GM08714 (cell line): ENCODE results near the gene MGST1.
"Not testable (repeated sequence)": the region's sequence is repeated elsewhere in the genome, so short reads cannot be mapped to it uniquely, and the experiment has no call there.

ENCODE experiments used
- H3K4me3 ChIP-seq: fragments of 200-500 bp; sonication (Bioruptor generic); 2 replicates; pipeline ENCODE4 v1.5.1; 2014; ENCODE audit warnings: mild to moderate bottlenecking, low read length, inconsistent platforms
- ZNF274 ChIP-seq: IDR thresholded peaks from 2 replicates; pipeline ENCODE4 v1.6.1; 2012; ENCODE audit warnings: mild to moderate bottlenecking, low read depth, low read length

MGST1 gene

GRCh38 chr12:16384732-16385131 lies 37.3 kb downstream of the MGST1 start:
- TF ChIP-seq ZNF274, result no peak

GRCh38 chr12:16385782-16386646 lies 38.6 kb downstream of the MGST1 start:
- H3K4me3 ChIP-seq, result no peak overlapping the region
- TF ChIP-seq ZNF274, result no peak

More at GRCh38 chr12:16384732-16385131, 37.3 kb downstream of the MGST1 start:
- H3K4me3 ChIP-seq, result no peak overlapping the region

DNA sequence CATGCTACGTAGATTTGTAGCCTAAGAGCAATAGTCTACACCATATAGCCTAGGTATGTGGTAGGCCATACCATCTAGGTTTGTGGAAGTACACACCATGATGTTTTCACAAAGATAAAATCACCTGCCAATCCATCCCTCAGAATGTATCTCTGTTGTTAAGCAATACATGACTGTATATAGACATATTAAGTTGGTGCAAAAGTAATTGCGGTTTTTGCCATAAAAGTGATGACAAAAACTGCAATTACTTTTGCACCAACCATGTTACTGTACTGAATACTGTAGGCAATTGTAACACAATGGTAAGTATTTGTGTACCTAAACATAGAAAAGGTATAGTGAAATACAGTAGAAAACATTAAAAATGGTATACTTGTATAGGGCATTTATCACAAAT lies 40.5 kb downstream of the MGST1 start:
- TF ChIP-seq ZNF274, result no peak
- H3K4me3 ChIP-seq, result no peak overlapping the region

DNA sequence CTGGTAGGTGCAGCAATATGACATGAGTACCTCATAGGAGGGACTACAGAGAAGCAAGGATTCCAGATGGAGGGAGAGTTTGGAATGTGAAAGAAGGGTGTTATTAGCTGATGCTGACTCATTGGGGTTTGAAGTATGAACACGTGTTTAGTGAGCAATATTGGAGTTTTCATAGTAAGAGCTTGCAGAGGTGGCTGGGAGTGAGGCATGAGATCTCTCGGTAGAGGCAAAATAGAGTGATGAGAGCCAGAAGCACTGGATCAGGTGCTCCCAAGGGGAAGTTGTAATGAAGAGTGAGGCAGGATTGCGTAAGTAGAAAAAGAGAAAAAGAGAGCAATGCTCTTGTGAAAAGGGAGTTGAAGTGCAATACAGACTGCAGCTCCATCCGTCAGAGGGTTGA lies 42.1 kb downstream of the MGST1 start:
- no peak overlapping the region for H3K4me3 ChIP-seq
- no peak for TF ChIP-seq ZNF274

- no peak for TF ChIP-seq ZNF274
- H3K4me3 ChIP-seq, result no peak overlapping the region
Measured at GRCh38 chr12:16392846-16393535, 45.5 kb downstream of the MGST1 start.

- no peak for TF ChIP-seq ZNF274
Measured at GRCh38 chr12:16399101-16399500, 51.7 kb downstream of the MGST1 start.

DNA sequence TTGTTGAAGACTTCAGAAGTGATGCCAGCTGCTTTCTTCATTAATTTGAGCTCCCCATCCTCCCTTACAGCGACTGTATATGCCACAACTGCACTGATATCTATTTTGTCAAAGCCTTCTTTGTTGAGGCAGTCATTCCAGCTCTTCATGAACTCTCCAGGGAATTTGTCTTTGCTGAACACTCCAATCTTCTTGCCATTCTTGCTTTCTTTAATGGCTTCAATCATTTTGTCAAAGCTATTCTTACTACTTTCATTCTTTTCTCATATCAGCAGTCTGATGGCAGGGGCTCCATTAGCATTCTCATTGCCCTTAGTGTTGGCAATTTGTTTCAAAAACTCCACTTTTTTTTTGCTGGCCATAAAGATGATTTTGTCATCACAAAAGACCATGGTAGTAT lies 54.4 kb downstream of the MGST1 start:
- H3K4me3 ChIP-seq, result not testable (repeated sequence)

More at GRCh38 chr12:16399101-16399500, 51.7 kb downstream of the MGST1 start:
- H3K4me3 ChIP-seq, result no peak overlapping the region

DNA sequence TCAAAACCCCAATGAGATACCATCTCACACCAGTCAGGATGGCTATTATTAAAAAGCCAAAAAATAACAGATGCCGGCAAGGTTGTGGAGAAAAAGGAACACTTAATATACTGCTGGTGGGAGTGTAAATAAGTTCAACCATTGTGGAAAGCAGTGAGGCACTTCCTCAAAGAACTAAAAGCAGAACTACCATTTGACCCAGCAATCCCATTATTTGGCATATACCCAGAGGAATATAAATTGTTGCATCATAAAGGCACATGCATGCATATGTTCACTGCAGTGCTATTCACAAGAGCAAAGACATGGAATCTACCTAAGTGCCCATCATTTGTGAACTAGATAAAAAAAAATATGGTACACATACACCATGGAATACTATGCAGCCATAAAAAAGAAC lies 59.9 kb downstream of the MGST1 start:
- no peak for TF ChIP-seq ZNF274
- H3K4me3 ChIP-seq, result no peak overlapping the region
